Stimulated activated CD4-positive, alpha-beta T cell treated with anti-CD3 and anti-CD28 coated beads, Interleukin-15, amount 100 ng/mL, for 24 hours (primary cell): ENCODE measurements around the gene IQCF6.
A peak's percentile ranks its signal among the peaks of the same experiment; 100 is the strongest.
"Not testable (repeated sequence)": the region's sequence is repeated elsewhere in the genome, so short reads cannot be mapped to it uniquely, and the experiment has no call there.

Experiments used
- DNase-seq: peaks from one replicate; pipeline ENCODE4 v3.0.0-alpha.2; 2020

IQCF6 gene

GRCh38 chr3:51759203-51759602 is 19.8 kb downstream of the IQCF6 start:
- DNase-seq = no peak

GRCh38 chr3:51753763-51754750 is 25.0 kb downstream of the IQCF6 start:
- not testable (repeated sequence) for DNase-seq

- no peak for DNase-seq
Measured at GRCh38 chr3:51751287-51751686, 27.8 kb downstream of the IQCF6 start.

- no peak for DNase-seq
Measured at GRCh38 chr3:51750878-51751277, 28.2 kb downstream of the IQCF6 start.

- no peak for DNase-seq
Measured at GRCh38 chr3:51748327-51748726, 30.7 kb downstream of the IQCF6 start.

- DNase-seq = no peak
Measured at GRCh38 chr3:51747840-51748239, 31.2 kb downstream of the IQCF6 start.

GRCh38 chr3:51742978-51743377 is 36.1 kb downstream of the IQCF6 start:
- DNase-seq = not testable (repeated sequence)

GRCh38 chr3:51742320-51742719 is 36.7 kb downstream of the IQCF6 start:
- DNase-seq = not testable (repeated sequence)

GRCh38 chr3:51739110-51739509 is 39.9 kb downstream of the IQCF6 start:
- DNase-seq = no peak

GRCh38 chr3:51735950-51736349 is 43.1 kb downstream of the IQCF6 start:
- DNase-seq = no peak

- DNase-seq = no peak
Measured at GRCh38 chr3:51735039-51735438, 44.0 kb downstream of the IQCF6 start.

- DNase-seq = peak; percentile 39
Measured at GRCh38 chr3:51734572-51734907, 44.5 kb downstream of the IQCF6 start.

- DNase-seq = no peak
Measured at GRCh38 chr3:51733859-51734571, 45.0 kb downstream of the IQCF6 start.

- DNase-seq = no peak
Measured at GRCh38 chr3:51729042-51729633, 49.9 kb downstream of the IQCF6 start.
